ENCODE results near the gene STXBP6.
"Not testable (repeated sequence)": the region's sequence is repeated elsewhere in the genome, so short reads cannot be mapped to it uniquely, and the experiment has no call there.

Gene STXBP6

DNA sequence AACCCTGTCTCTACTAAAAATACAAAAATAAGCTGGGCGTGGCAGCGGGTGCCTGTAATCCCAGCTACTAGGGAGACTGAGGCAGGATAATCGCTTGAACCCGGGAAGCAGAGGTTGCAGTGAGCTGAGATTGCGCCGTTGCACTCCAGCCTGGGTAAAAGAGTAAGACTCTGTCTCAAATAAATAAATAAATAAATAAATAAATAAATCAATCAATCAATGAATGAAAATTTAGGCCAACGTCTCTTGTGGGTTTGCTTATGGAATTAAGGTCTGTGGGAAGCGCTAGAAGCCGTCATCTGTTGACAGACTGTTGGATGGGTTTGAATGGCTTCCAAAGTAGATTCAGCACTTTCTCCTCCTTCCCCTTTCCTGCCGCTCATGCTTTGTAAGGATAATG is 246.5 kb downstream of the STXBP6 start:
- DNase-seq (ENCODE audit: low read depth): not testable (repeated sequence)

DNA sequence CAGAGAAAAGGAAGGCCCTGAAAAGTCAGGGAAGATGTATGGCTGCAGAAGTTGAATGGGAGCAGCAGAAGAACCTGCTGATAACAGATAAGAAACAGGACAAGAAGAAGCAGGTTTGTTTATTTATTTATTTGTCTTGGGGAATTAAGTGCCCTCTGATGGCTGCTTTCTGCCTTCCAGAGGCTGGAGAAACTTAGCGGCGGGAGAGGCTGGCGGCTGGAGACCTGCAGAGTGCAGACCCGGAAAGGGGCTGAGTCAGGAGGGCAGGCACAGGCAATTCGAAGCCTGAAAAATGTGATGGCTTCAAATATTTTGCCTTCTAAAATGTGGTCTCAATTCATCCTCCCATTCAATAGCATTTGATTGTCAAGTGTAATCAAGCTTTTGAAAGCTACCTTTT is 247.7 kb downstream of the STXBP6 start:
- no peak for DNase-seq (ENCODE audit: low read depth)

DNA sequence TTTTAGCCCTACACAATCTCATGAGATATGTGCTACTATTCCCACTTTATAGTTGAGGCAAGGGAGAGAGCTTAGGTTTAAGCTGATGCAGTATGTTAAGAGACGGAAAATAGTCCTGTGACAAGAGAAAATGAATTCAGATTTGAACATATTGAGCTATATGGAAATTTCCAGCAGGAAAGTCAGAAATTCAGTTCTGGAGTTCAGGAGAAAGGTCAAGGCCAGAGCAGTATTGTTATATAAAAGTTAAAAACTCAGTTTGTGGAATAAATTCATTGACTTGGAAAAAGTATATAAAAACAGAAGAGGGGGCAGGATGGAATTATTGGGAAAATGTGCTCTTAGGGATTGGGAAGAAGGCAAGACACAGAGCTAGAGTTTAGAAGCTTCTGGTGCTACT is 248.9 kb downstream of the STXBP6 start:
- no peak for DNase-seq (ENCODE audit: low read depth)

DNA sequence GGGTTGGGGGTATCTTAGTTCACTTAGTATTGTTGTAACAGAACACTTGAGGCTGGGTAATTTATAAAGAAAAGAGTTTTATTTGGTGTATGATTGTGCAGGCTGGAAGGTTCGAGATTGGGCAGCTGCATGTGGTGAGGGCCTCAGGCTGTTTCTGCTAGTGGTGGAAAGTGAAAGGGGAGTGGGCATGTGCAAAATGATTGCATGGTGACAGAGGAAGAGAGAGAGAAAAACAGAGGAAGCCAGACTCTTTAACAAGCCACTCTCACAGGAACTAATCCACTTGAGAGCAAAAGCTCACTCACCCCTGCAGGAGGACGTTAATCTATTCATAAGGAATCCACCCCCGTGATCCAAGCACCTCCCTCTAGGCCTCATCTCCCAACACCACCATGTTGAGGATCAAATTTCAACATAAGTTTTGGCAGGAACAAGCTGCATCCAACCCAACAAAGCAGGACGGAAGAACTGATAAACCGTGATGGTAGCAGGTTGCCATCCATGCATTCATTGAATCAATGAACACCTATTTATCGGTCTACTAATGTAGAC is 251.0 kb downstream of the STXBP6 start:
- DNase-seq (ENCODE audit: low read depth): no peak

DNA sequence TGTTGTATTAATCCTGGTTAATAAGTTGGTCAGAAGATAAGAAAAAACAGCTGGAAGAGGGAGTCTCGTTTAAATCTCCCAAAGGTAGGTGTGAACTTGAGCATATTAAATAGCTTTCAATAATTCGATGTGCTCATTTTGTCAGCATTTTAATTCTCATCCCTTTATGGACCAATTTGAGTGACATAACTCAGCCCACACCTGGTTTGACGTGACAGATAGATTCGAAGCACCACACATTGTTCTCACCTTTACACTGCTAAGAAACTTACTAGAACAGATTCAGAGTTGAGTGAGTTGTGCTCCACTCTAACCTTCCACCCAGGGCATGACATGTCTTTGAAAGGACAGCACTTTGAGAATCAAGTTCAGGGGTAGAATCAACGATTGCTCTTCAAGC is 254.5 kb downstream of the STXBP6 start:
- DNase-seq (ENCODE audit: low read depth): no peak

DNA sequence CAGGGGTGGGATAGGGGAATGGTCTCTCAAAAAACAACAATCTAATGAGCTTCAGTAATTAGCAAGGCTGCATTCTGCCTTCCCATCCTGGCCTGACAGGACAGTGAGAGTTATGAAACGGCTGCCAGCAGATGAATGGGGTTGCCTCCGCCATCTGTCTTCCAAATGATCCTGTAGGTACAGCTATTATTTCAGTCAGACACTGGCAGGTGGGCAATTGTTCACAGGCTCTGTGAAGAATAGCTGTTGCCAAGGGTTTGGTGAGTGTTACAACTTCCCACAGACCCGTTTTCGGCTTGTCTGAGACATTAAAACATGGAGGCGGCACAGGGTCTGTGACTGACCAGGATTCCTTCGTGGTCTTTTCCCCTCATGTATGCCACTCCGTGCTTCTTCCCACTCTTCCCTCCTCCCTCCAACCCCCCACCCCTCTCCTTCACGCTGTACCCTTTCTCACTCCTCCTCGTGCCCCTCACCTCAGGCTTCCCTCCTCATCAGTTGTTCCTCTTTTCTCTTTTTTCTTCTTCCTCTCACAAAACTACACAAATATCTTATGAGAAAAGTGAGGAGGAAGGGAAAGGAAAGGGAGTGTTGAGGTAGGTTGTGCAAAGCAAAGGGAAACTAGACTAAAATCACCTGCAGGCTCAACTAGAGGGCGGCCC is 255.2 kb downstream of the STXBP6 start:
- no peak for DNase-seq (ENCODE audit: low read depth)

DNA sequence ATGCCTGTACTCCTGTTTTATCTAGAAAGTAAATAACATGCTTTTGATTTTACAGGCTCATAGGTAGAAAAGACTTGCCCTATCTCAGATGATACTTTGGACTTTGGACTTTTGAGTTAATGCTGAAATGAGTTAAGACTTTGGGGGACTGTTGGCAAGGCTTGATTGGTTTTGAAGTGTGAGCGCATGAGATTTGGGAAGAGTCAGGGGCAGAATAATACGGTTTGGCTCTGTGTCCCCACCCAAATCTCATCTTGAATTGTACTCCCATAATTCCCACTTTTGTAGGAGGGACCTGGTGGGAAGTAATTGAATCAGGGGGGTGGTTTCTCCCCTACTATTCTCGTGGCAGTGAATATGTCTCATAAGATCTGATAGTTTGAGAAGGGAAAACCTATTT is 259.8 kb downstream of the STXBP6 start:
- DNase-seq (ENCODE audit: low read depth): no peak

DNA sequence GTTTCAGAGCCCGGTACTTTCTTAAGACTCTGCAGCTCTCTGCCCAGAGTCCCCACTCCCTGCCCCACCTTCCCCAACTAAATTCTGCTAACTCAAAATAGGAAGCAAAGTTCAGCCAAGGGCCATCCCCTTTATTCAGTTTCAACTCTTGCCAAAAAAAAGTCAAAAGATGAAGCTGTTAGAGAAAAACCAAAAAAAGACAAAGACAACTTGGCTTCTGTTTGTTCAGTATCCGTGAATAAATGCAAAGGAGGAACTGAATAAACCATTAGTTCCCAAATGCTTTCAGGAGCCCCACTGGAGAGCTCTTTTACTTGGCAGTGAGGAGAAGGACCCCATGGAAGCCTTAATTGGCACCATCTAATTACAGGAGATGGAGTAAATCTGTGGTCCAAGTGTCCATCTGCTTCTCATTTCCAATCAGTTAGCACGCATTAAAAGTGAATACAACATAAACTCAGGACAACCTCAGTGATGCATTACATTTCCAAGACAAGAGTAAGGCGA is 260.5 kb downstream of the STXBP6 start:
- no peak for DNase-seq (ENCODE audit: low read depth)

DNA sequence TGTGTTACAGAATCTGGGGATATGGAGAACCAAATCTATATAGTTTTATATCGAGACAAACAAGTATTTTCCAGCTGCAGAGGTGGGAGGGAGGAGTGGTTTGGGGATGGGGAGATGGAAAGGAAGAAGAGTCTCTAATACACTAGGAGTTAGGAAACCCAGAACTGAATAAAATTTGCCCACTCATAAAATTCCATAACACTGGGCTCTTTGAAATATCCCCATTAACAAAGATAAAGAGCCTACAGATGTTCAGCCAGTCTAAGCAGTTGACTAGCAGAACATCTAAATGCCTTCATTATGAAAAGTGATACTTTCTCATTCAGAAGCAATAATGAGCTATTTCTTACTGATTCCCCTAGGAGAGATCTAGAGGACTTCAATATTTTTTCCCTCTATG is 264.2 kb downstream of the STXBP6 start:
- DNase-seq (ENCODE audit: low read depth): no peak

DNA sequence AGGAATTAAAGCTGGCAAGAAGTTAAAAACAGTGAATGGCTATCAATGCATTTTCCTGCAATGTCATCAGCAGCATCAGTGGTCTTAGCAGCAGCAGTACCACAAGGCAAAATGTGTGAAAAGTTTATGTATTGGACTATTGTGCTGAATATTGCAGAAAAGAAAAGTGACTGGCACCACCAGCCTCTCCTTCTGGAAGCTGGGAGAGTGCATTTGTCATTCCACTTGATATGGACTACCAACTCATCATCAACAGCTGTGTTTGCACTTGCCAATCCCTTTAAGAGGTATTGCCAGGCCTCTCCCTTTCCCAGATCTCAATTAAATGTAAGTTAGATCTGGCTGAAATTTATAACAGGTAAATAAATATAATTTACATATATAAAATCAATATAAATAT is 265.0 kb downstream of the STXBP6 start:
- DNase-seq (ENCODE audit: low read depth): no peak

DNA sequence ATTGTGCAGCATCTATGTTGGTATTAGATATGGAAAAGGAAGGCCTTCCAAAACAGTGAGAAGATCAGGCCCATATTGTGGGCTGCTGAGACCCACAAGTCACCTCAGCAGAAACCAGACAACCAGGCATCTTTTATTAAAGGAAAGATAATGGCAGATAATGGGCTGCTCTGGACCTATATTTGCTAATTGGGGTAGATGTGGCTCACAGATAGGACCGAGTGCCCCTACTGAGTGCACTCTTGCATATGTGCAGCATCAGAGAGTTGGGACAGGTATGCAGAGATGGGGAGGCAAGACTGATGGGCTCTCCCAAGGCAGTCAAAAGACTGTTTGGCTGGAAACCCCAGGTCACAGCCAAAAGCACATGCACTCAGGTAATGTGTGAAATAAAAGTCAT is 266.2 kb downstream of the STXBP6 start:
- DNase-seq (ENCODE audit: low read depth): no peak

DNA sequence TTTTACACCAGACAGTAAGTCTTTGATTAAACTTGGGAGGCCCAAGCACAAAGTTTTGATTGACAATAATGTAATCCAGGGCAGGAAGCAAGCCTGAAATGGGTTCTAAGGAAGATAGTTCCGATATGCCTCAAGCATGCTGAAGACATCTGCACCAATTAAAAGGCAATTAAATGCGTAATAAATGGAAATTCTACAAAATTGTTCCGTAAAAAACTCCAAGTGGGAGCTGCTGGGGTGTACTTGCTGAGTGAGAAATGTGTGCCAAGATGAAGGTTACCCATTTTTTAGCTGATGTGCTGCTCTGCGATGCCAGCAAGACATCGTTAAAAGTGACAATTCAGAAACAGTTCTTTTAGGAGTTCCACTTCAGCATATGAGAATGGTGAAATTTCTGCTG is 269.7 kb downstream of the STXBP6 start:
- DNase-seq (ENCODE audit: low read depth): no peak

DNA sequence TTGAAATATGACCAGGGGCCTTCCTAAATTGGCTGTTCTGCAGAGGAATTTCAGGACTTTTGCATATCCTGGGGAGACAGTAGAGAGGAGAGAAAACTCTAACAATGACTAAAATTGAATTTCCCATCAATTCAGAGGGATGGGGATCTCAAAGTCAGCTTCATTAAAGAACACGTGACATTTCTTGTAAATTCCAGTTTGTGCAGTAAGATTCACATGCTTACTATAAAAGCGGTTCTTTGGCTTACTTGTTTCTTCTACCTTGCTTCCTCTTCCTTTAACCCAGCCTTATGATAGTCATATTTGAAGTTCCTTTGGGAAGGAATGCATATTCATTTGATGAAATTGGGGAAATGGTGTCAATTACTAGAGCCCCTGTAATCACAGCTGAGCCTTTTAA is 272.3 kb downstream of the STXBP6 start:
- no peak for DNase-seq (ENCODE audit: low read depth)

DNA sequence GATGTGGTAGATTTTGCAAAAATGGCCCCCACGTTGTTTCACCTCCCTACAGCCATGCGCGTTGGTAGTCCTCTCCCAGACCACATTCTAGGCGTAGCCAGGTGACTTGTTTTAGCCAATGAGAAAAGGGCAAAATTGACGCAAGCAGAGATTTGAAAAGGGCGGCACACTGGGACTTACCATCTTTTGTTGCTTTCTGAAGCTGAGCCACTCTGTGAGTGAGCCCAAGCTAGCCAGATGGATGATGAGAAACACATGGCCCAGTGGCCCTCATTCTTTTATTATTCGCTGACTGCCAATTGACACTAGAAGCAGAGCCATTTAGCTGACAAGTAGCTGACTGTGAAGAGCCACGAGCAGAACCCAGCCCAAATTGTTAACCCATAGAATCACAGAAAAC is 274.0 kb downstream of the STXBP6 start:
- DNase-seq (ENCODE audit: low read depth): no peak

DNA sequence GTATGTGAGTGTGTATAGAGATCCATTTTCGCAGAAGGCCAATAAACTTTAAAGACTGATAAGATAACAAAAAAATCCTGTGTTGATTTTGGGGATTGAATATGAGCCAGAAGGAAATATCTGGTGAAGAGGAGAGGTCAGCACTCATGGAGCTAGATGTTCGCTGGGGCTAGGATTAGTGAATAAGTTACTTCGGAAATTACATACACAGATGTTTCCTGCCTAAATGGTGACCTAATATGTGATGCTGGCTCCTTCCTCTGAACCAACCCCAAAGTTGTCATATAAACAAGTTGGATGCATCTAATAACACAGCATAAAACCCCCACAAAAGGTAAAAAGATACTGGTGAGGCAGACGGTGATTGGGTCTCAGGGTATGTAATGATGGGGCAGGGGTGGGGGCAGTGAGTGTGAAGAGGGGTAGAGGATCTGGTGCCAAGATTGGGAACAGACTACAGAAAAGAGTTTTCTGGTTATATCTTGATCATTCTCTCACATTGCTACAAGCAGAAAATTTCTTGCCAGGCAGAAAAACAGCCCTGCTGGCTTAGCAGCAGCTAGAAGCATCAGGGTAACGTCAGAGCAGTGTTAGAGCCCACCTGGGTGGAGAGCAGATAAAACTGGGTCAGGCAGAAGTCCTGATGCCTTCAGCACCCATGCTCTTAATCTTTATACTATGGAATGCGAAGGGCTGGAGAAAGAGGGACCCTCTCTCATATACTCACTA is 275.6 kb downstream of the STXBP6 start:
- no peak for DNase-seq (ENCODE audit: low read depth)

DNA sequence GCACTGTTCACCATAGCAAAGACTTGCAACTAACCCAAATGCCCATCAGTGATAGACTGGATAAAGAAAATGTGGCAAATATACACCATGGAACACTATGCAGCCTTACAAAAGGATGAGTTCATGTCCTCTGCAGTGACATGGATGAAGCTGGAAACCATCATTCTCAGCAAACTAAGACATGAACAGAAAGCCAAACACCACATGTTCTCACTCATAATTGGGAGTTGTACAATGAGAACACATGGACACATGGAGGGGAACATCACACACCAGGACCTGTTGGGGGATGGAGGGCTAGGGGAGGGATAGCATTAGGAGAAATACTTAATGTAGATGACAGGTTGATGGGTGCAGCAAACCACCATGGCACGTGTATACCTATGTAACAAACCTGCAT is 276.4 kb downstream of the STXBP6 start:
- not testable (repeated sequence) for DNase-seq (ENCODE audit: low read depth)

DNA sequence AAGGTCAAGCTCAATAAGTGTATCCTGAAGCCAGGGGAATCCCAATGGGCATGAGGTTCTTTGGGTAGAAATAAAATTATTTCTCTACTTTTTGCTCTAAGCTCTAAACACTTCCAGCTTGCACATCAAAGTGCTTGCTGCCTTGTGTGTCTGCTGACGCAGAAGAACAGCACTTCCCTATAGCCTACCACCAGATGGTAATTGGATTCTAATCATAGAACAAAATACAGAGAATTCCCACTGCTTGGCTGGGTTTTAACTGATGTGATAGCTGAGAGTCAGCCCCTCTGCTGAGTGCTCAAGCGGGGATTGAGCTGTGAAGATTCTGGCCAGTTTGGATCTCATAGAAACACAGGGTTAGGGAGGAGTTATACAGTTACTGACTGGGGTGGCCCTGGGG is 283.5 kb downstream of the STXBP6 start:
- no peak for DNase-seq (ENCODE audit: low read depth)

DNA sequence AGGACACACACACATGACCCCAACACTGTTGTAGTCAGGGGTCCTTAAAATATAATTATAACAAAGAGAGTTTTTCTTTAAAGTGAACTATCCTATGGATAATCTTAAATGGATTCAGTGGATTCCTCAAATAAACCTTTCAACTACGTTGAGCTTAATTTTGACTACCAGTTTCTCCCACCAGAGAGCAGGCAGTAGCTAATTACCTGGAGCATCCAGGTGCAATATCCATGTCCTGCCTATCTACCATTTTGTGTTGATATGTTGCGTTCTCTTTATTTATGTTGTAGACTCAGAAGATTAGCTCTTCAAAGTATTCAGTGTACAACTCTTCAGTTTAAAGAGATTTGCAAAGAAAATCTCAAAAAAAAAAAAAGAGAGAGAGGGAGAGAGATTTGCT is 288.8 kb downstream of the STXBP6 start:
- DNase-seq (ENCODE audit: low read depth): no peak

All from non-pigmented ciliary epithelial cell (primary cell).